OCI-LY7 (cell line): Measurements from ENCODE around the gene ELL. TPM values are rescaled to one million over a fixed set of nuclear protein-coding genes. Genes with fewer than 3 reads are reported as not detected.

Experiments used
- BruUV-seq: library from RNA; stranded (reverse); fragments of 400-500 nt; replicated peaks from 2 replicates; lab custom pipeline; 2021; lab: Mats Ljungman, UMichigan
- CTCF ChIA-PET: fragments of 300-600 bp; sonication (Branson Sonifier 250); formaldehyde crosslinking; loops from one replicate; lab custom pipeline; 2022; ENCODE audit warnings: antibody characterized with exemption; ENCODE audit not compliant: unreplicated experiment; lab: Charles Lee
- POLR2A ChIA-PET: fragments of 300-600 bp; sonication (Branson Sonifier 250); formaldehyde crosslinking; loops from one replicate; lab custom pipeline; 2022; ENCODE audit warnings: antibody characterized with exemption; lab: Charles Lee
- DNase-seq: peaks from one replicate; pipeline ENCODE4 v3.0.0-alpha.2; 2015; ENCODE audit warnings: low spot score
- H2AFZ ChIP-seq: fragments of 200-600 bp; sonication (generic), shearing (Covaris generic); 2 replicates; pipeline ENCODE4 v1.6.1; 2014; ENCODE audit warnings: mild to moderate bottlenecking, antibody characterized with exemption, low read length, moderate library complexity
- H3K27ac ChIP-seq: fragments of 200-600 bp; sonication (generic); 2 replicates; pipeline ENCODE4 v1.5.1; 2014; ENCODE audit warnings: mixed run types, low read depth, mild to moderate bottlenecking, moderate library complexity, low read length, inconsistent platforms; ENCODE audit not compliant: poor library complexity, severe bottlenecking
- H3K36me3 ChIP-seq: fragments of 200-600 bp; sonication (generic); 2 replicates; pipeline ENCODE4 v1.6.1; 2014; ENCODE audit warnings: mild to moderate bottlenecking, antibody characterized with exemption, low read length, moderate library complexity, mixed read lengths; ENCODE audit not compliant: insufficient read depth
- H3K4me1 ChIP-seq: fragments of 200-600 bp; sonication (generic); 2 replicates; pipeline ENCODE4 v1.5.1; 2014; ENCODE audit warnings: mild to moderate bottlenecking, low read length; ENCODE audit not compliant: insufficient read depth, poor library complexity, severe bottlenecking
- H3K4me2 ChIP-seq: fragments of 200-600 bp; sonication (generic); 2 replicates; pipeline ENCODE4 v1.6.1; 2014; ENCODE audit warnings: mild to moderate bottlenecking, low read length
- H3K4me3 ChIP-seq: fragments of 200-600 bp; sonication (generic); 2 replicates; pipeline ENCODE4 v1.5.1; 2014; ENCODE audit warnings: mild to moderate bottlenecking, low read depth, low read length; ENCODE audit not compliant: poor library complexity, severe bottlenecking
- H3K79me2 ChIP-seq: fragments of 200-600 bp; sonication (generic); 2 replicates; pipeline ENCODE4 v1.6.1; 2016; ENCODE audit warnings: low read depth, mild to moderate bottlenecking, low read length, moderate library complexity, mixed read lengths; ENCODE audit not compliant: insufficient read depth
- H3K9me2 ChIP-seq: fragments of 200-600 bp; sonication (generic); 2 replicates; pipeline ENCODE4 v1.6.1; 2016; ENCODE audit warnings: mild to moderate bottlenecking, low read length, mixed read lengths; ENCODE audit not compliant: insufficient read depth
- H3K9me3 ChIP-seq: fragments of 200-600 bp; sonication (generic); 2 replicates; pipeline ENCODE4 v1.6.1; 2014; ENCODE audit warnings: mild to moderate bottlenecking, mixed run types, low read length, mixed read lengths
- H4K20me1 ChIP-seq: fragments of 200-600 bp; sonication (generic); 2 replicates; pipeline ENCODE4 v1.6.1; 2014; ENCODE audit warnings: mild to moderate bottlenecking, antibody characterized with exemption, low read length, moderate library complexity, mixed read lengths; ENCODE audit not compliant: insufficient read depth
- CTCF ChIP-seq: fragments of 200-600 bp; sonication (generic); conservative IDR thresholded peaks from 2 replicates; pipeline ENCODE4 v1.5.1; 2014; ENCODE audit warnings: mild to moderate bottlenecking, antibody characterized with exemption, low read length, moderate library complexity, mixed read lengths
- EZH2phosphoT487 ChIP-seq: fragments of 200-600 bp; sonication (generic); IDR thresholded peaks from 2 replicates; pipeline ENCODE4 v1.6.1; 2018; ENCODE audit warnings: low read depth, borderline replicate concordance, mild to moderate bottlenecking, mixed run types, antibody characterized with exemption, low read length, moderate library complexity, mixed read lengths
- intact Hi-C: fragments of 100-400 bp; cut with micrococcal nuclease; formaldehyde crosslinking; loops from one replicate; pipeline ENCODE4 v1.10.0; 2022; ENCODE audit not compliant: unreplicated experiment
- total RNA-seq, 2 experiments: library from RNA; depleted of rRNA in 1 of 2; stranded (reverse); fragments of >200 nt in 1 of 2; shearing (Covaris generic) in 1 of 2; gene quantifications; 2 replicates each; pipeline ENCODE4 v1.2.3, GENCODE V29; 2014 to 2022

The ELL gene
- total RNA-seq, 2 experiments from 2014 or later: 14.4 to 24.6 TPM

GRCh38 chr19:18504886-18505610, 16.8 kb downstream of the ELL start:
- Histone ChIP-seq H3K9me2 (no peaks in the 10 kb centered on the region), H4K20me1 (peaks cover 7% of the 10 kb centered on the region; the same call in 1 of the 2 replicates), H3K27ac (no peak overlapping the region), H3K79me2 (peaks cover 34% of the 10 kb centered on the region; the same call in 1 of the 2 replicates), H3K36me3 (no peaks in the 10 kb centered on the region), H3K4me1 (peaks cover 4% of the 10 kb centered on the region), H2AFZ (no peak overlapping the region), H3K9me3 (no peaks in the 10 kb centered on the region), H3K4me2 (no peak overlapping the region), H3K4me3 (no peak overlapping the region)
- no TSS peak for BruUV-seq
- ChIA-PET CTCF (no interaction called here), POLR2A (interaction anchor here (0.6 to 0.9 kb wide), 2 partner anchors 34 to 566 kb away, joined by 3 read pairs; no protein-coding TSS in a partner anchor)
- intact Hi-C loops: no loop called here
- no peak for DNase-seq
- TF ChIP-seq EZH2phosphoT487: no peak
- no peak for TF ChIP-seq CTCF

GRCh38 chr19:18503971-18504885, 17.6 kb downstream of the ELL start:
- CTCF ChIA-PET: no interaction called here
- Histone ChIP-seq H3K27ac (no peak overlapping the region), H3K9me2 (no peaks in the 10 kb centered on the region), H3K36me3 (no peaks in the 10 kb centered on the region), H3K79me2 (peaks cover 38% of the 10 kb centered on the region; the same call in 1 of the 2 replicates), H3K4me1 (peaks cover 7% of the 10 kb centered on the region), H4K20me1 (peaks cover 11% of the 10 kb centered on the region; the same call in 1 of the 2 replicates), H3K9me3 (no peaks in the 10 kb centered on the region), H3K4me3 (no peak overlapping the region), H2AFZ (no peak overlapping the region), H3K4me2 (no peak overlapping the region)
- BruUV-seq: no TSS peak
- TF ChIP-seq CTCF: no peak
- no peak for TF ChIP-seq EZH2phosphoT487
- POLR2A ChIA-PET: no interaction called here
- intact Hi-C loops: no loop called here
- DNase-seq: no peak
